ENCODE results near the gene AGAP1.

Gene AGAP1

GRCh38 chr2:235643680-235644511 is 150.1 kb downstream of the AGAP1 start:
- no peak overlapping the region for H3K4me3 ChIP-seq (ENCODE audit: low read depth, low read length)
- no peak for TF ChIP-seq CTCF (conservative IDR thresholded peaks at IDR 0.05; ENCODE audit: low read depth, low read length)
- peak; percentile 60 for DNase-seq (ENCODE audit: low read depth)

GRCh38 chr2:235647264-235647663 is 153.4 kb downstream of the AGAP1 start:
- DNase-seq (ENCODE audit: low read depth), result no peak
- TF ChIP-seq CTCF (conservative IDR thresholded peaks at IDR 0.05; ENCODE audit: low read depth, low read length), result no peak
- no peak overlapping the region for H3K4me3 ChIP-seq (ENCODE audit: low read depth, low read length)

GRCh38 chr2:235647877-235648276 is 154.0 kb downstream of the AGAP1 start:
- no peak overlapping the region for H3K4me3 ChIP-seq (ENCODE audit: low read depth, low read length)
- no peak for DNase-seq (ENCODE audit: low read depth)
- no peak for TF ChIP-seq CTCF (conservative IDR thresholded peaks at IDR 0.05; ENCODE audit: low read depth, low read length)

- no peak overlapping the region for H3K4me3 ChIP-seq (ENCODE audit: low read depth, low read length)
- no peak for DNase-seq (ENCODE audit: low read depth)
- TF ChIP-seq CTCF (conservative IDR thresholded peaks at IDR 0.05; ENCODE audit: low read depth, low read length), result no peak
These were observed 155.6 kb downstream of the AGAP1 start for GRCh38 chr2:235649418-235649817.

GRCh38 chr2:235651643-235652042 is 157.8 kb downstream of the AGAP1 start:
- no peak for TF ChIP-seq CTCF (conservative IDR thresholded peaks at IDR 0.05; ENCODE audit: low read depth, low read length)
- H3K4me3 ChIP-seq (ENCODE audit: low read depth, low read length), result no peak overlapping the region
- DNase-seq (ENCODE audit: low read depth), result no peak

GRCh38 chr2:235654103-235654813 is 160.4 kb downstream of the AGAP1 start:
- TF ChIP-seq CTCF (conservative IDR thresholded peaks at IDR 0.05; ENCODE audit: low read depth, low read length), result no peak
- H3K4me3 ChIP-seq (ENCODE audit: low read depth, low read length), result no peak overlapping the region
- DNase-seq (ENCODE audit: low read depth), result peak; percentile 67
